Common myeloid progenitor, CD34-positive (primary cell): ENCODE results near the gene GLI2.

ENCODE experiments used
- CTCF ChIA-PET: fragments of 350-600 bp; sonication (Branson Sonifier 250); formaldehyde crosslinking; loops from one replicate; lab custom pipeline; 2021; ENCODE audit warnings: antibody characterized with exemption; lab: Charles Lee
- POLR2A ChIA-PET: fragments of 350-600 bp; sonication (Branson Sonifier 250); formaldehyde crosslinking; loops from one replicate; lab custom pipeline; 2021; ENCODE audit warnings: antibody characterized with exemption; lab: Charles Lee
- DNase-seq, 3 donors: peaks; one replicate each; pipeline versions ENCODE4 v3.0.0 to v3.0.0-alpha.2; 2013
- H3K27ac ChIP-seq, 2 experiments: 1 replicate in 1 of 2; 2 replicates in 1 of 2; pipeline ENCODE4 v1.7.0; 2013; ENCODE audit warnings: inconsistent platforms in 2 of 2, low read length in 2 of 2, mild to moderate bottlenecking in 2 of 2, low read depth in 1 of 2, moderate library complexity in 1 of 2; ENCODE audit not compliant: severe bottlenecking in 2 of 2, insufficient read depth in 1 of 2, poor library complexity in 1 of 2
- H3K27me3 ChIP-seq, 5 experiments: replicated peaks in 2 of 5; 1 replicate in 3 of 5; 2 replicates in 2 of 5; pipeline versions ENCODE4 v1.6.1 to v1.7.0; 2013; ENCODE audit warnings: low read length in 4 of 5, mild to moderate bottlenecking in 2 of 5, moderate library complexity in 2 of 5, inconsistent platforms in 1 of 5; ENCODE audit not compliant: insufficient read depth in 5 of 5, control insufficient read depth in 4 of 5
- H3K36me3 ChIP-seq, 4 experiments: 1 replicate in 2 of 4; 2 replicates in 2 of 4; pipeline versions ENCODE4 v1.6.1 to v1.7.0; 2013; ENCODE audit warnings: low read length in 3 of 4, control low read depth in 1 of 4, mild to moderate bottlenecking in 1 of 4; ENCODE audit not compliant: control insufficient read depth in 4 of 4, insufficient read depth in 4 of 4
- H3K4me1 ChIP-seq, 4 experiments: 1 replicate in 3 of 4; 2 replicates in 1 of 4; pipeline versions ENCODE4 v1.6.1 to v1.7.1; 2013; ENCODE audit warnings: low read length in 3 of 4, mild to moderate bottlenecking in 3 of 4, control low read depth in 1 of 4, inconsistent platforms in 1 of 4, moderate library complexity in 1 of 4; ENCODE audit not compliant: control insufficient read depth in 4 of 4, insufficient read depth in 4 of 4; ENCODE audit errors: control extremely low read depth in 1 of 4
- H3K4me3 ChIP-seq, 7 experiments: 1 replicate in 4 of 7; 2 replicates in 3 of 7; pipeline versions ENCODE4 v1.5.1 to v1.7.0; 2013; ENCODE audit warnings: mild to moderate bottlenecking in 7 of 7, low read length in 6 of 7, moderate library complexity in 6 of 7, inconsistent platforms in 2 of 7, low read depth in 2 of 7, control low read depth in 1 of 7; ENCODE audit not compliant: insufficient read depth in 4 of 7, control insufficient read depth in 1 of 7; ENCODE audit errors: extremely low read depth in 1 of 7
- H3K9me3 ChIP-seq, 5 experiments: 1 replicate in 4 of 5; 2 replicates in 1 of 5; pipeline versions ENCODE4 v1.6.1 to v1.7.1; 2013; ENCODE audit warnings: low read length in 4 of 5, mild to moderate bottlenecking in 2 of 5, inconsistent platforms in 1 of 5, low read depth in 1 of 5, moderate library complexity in 1 of 5; ENCODE audit not compliant: control insufficient read depth in 4 of 5, insufficient read depth in 2 of 5; ENCODE audit errors: control extremely low read depth in 1 of 5
- WGBS: methylation state at CpG from one replicate; pipeline ENCODE4 v1.1.5; 2013; ENCODE audit not compliant: insufficient coverage; 5-methylcytosine and 5-hydroxymethylcytosine counted together

The GLI2 gene

DNA sequence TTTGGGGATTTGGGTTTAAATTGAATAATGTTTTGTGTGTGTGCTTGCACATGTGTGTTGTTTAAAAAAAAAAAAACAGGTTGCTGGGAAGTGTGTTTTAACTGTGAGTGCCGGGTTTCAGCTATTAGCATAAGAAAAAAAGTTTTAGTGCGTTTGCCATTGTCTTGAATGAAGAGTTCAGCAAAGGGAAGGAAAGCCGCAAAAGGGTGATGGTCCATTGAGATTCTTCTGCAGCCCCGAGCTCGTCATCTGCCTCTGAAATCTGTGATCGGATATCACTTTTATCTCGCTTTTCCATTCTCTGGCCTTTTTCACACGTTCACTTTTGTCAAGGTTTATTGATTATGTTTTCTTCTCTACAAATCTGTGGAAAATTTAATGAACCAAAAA lies 4.7 kb downstream of the GLI2 start:
- Histone ChIP-seq H3K9me3 (no peaks in the 10 kb centered on the region), H3K4me3 (no peak overlapping the region), H3K27me3 (peaks cover 7 to 95% (median 49%) of the 10 kb centered on the region in 5 experiments), H3K27ac (no peak overlapping the region), H3K4me1 (peaks cover 0 to 46% (median 27%) of the 10 kb centered on the region in 4 experiments), H3K36me3 (no peaks in the 10 kb centered on the region)
- no peak for DNase-seq
- ChIA-PET POLR2A (no interaction called here), CTCF (no interaction called here)
- WGBS = 83% methylated on average over 5 of the region's 8 CpGs

GRCh38 chr2:120740765-120741524 lies 5.3 kb downstream of the GLI2 start:
- Histone ChIP-seq H3K4me3 (no peak overlapping the region), H3K36me3 (no peaks in the 10 kb centered on the region), H3K9me3 (no peaks in the 10 kb centered on the region), H3K4me1 (peaks cover 0 to 44% (median 24%) of the 10 kb centered on the region in 4 experiments), H3K27ac (no peak overlapping the region), H3K27me3 (peaks cover 7 to 97% (median 49%) of the 10 kb centered on the region in 5 experiments)
- 67% methylated on average over 15 of the region's 20 CpGs for WGBS
- POLR2A ChIA-PET = no interaction called here
- DNase-seq = no peak
- CTCF ChIA-PET = no interaction called here

DNA sequence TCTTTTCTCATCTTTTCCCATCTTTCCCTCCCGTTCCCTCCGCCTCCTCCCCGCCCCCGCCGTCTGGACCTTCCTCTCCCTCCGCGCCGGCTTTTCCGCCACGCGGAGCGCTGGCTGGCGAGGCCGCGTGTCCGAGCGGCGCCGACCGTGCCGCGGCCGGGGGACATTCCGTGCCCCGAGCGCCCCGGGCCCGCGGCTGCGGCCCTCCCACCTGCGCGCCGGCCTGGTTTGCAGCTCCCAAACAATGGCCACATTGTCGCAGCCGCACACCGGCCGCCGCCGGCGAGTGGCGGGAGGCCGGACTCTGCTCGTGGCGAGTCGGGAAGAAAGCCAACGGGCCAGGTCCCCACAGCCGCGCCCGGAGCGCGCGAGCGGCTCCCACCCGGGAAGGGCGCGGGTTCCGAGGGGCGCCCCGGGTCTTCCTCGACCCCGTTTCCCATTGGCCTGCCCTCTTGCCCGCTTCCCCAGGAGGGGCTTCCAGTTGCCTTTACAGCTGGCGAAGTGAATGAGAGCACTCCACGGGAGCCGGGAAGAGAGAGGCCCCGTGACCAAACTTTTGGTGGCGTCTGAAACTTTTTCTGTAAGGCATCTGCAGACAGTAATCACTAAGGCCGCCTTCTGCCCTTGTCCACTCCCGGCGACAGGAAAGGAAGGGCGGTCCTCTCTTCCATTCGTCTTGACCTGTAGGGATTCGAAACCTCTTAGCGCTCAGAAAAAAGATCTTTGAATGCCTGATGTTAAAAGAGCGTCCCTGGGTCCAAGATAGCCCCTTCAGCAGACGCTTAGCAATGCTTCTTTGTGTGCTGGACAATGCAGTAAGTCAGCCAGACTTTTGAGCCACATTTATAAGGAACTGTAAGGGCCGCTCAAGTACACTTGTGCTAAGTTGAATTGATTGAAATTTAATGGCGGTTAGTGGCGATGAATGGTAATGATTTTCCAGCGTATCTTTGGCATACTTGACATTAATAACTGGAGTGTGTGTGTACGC lies 6.2 kb downstream of the GLI2 start:
- DNase-seq = no peak
- CTCF ChIA-PET = no interaction called here
- Histone ChIP-seq H3K27ac (no peak overlapping the region), H3K4me1 (peaks cover 0 to 35% (median 15%) of the 10 kb centered on the region in 4 experiments), H3K36me3 (no peaks in the 10 kb centered on the region), H3K27me3 (peaks cover 7 to 92% (median 49%) of the 10 kb centered on the region in 5 experiments), H3K4me3 (peak overlapping the region in 1 of 7 experiments; percentile 17), H3K9me3 (no peaks in the 10 kb centered on the region)
- 14% methylated on average over 74 of the region's 81 CpGs for WGBS
- POLR2A ChIA-PET = no interaction called here

GRCh38 chr2:120743657-120744056 lies 8.0 kb downstream of the GLI2 start:
- WGBS = 95% methylated on average over 3 of the region's 5 CpGs
- no peak for DNase-seq
- ChIA-PET POLR2A (no interaction called here), CTCF (interaction anchor here (0.6 kb wide), 1 partner anchor 168 kb away, joined by 4 read pairs; no protein-coding TSS in a partner anchor)
- no peaks in the 10 kb centered on the region for H3K9me3 ChIP-seq
- no peaks in the 10 kb centered on the region for H3K36me3 ChIP-seq
- H3K27ac ChIP-seq = no peak overlapping the region
- peaks cover 7 to 74% (median 43%) of the 10 kb centered on the region in 5 experiments for H3K27me3 ChIP-seq
- no peak overlapping the region for H3K4me3 ChIP-seq
- H3K4me1 ChIP-seq = peaks cover 0 to 22% (median 6%) of the 10 kb centered on the region in 4 experiments

- Histone ChIP-seq H3K4me1 (peaks cover 0 to 11% (median 6%) of the 10 kb centered on the region in 4 experiments), H3K9me3 (no peaks in the 10 kb centered on the region), H3K4me3 (no peak overlapping the region), H3K36me3 (no peaks in the 10 kb centered on the region), H3K27ac (no peak overlapping the region), H3K27me3 (peaks cover 5 to 62% (median 31%) of the 10 kb centered on the region in 5 experiments)
- DNase-seq = no peak
- POLR2A ChIA-PET = interaction anchor here (0.6 kb wide), 1 partner anchor 8 kb away, joined by 5 read pairs; no protein-coding TSS in a partner anchor
- CTCF ChIA-PET = no interaction called here
These were observed 9.1 kb downstream of the GLI2 start for GRCh38 chr2:120744817-120745216.

DNA sequence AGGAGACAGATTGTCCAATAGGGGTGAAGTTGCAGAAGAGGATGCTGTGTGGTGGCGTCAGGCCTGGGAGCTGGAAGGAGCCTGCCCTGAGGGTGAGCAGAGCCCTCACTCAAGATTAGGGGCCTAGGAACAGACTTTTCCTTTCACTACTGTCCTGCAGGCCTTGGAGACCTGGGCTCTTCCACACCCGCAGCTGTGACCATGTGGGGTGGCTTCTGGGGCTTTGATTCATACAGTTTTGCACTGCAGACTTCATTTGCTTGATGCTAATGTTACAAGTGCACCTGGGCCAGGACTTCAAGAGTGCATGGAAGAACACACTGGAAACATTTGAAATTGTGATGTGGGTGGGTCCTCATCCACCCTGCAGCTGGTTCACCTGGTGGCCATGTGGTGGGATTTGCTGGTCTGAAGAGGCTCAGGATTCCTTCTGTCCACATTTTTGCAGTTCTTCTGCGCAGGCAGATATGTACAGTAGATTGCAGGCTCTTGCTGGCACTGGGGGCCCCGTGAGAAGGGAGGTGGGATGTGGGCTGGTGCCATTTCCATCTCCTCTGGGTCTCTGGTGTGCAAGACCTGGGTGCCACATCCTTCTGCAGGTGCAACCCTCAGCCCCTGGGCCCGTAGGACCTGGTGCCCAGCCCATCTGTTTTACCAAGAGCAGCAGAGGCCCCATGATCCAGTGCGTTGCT lies 9.9 kb downstream of the GLI2 start:
- DNase-seq = no peak
- Histone ChIP-seq H3K36me3 (no peaks in the 10 kb centered on the region), H3K27me3 (peaks cover 0 to 60% (median 26%) of the 10 kb centered on the region in 5 experiments), H3K4me3 (no peak overlapping the region), H3K27ac (no peak overlapping the region), H3K4me1 (peaks cover 0 to 11% (median 6%) of the 10 kb centered on the region in 4 experiments), H3K9me3 (no peaks in the 10 kb centered on the region)
- ChIA-PET POLR2A (no interaction called here), CTCF (interaction anchor here (0.8 kb wide), 1 partner anchor 13 kb away, joined by 3 read pairs; no protein-coding TSS in a partner anchor)
- 100% methylated on average over 5 of the region's 6 CpGs for WGBS
